Measurements from ENCODE around the gene POU2F3. TPM values are rescaled to one million over a fixed set of nuclear protein-coding genes. Genes with fewer than 3 reads are reported as not detected.

Gene POU2F3
- total and polyA plus RNA-seq, 2 of the 8 experiments (the other 6 are each of a cell fraction or from before 2014, with no cell fraction given) = 1.0 to 2.1 TPM

- TF ChIP-seq CTBP2 (IDR thresholded peaks at IDR 0.05; ENCODE audit: borderline replicate concordance, insufficient read depth, insufficient read length, low read length) (no peak), SIX5 (IDR thresholded peaks at IDR 0.05; ENCODE audit: low read depth, low read length) (no peak), BCL11A (IDR thresholded peaks at IDR 0.05; ENCODE audit: low read depth in 2 of 2, low read length in 2 of 2) (no peak), SRF (IDR thresholded peaks at IDR 0.05; ENCODE audit: low read depth, low read length) (no peak), EP300 (IDR thresholded peaks at IDR 0.05; ENCODE audit: borderline replicate concordance in 1 of 2, low read depth in 2 of 2, low read length in 2 of 2) (no peak), TAF1 (IDR thresholded peaks at IDR 0.05; ENCODE audit: low read depth, low read length) (no peak)
These were observed 17.4 kb downstream of the POU2F3 start (continued) for GRCh38 chr11:120257346-120257745.
